Skeletal muscle tissue (tissue), 4 donors: ENCODE measurements around the gene SEZ6. TPM values are rescaled to one million over a fixed set of nuclear protein-coding genes. Genes with fewer than 3 reads are reported as not detected.

Experiments used
- H3K27ac ChIP-seq: one replicate; pipeline ENCODE4 v1.7.0; 2013; ENCODE audit warnings: mild to moderate bottlenecking, low read depth, low read length, inconsistent platforms
- H3K27me3 ChIP-seq, 3 donors: one replicate each; pipeline ENCODE4 v1.7.0; 2013; ENCODE audit warnings: low read length in 3 of 3; ENCODE audit not compliant: control insufficient read depth in 3 of 3, insufficient read depth in 3 of 3
- H3K36me3 ChIP-seq, 3 donors: one replicate each; pipeline ENCODE4 v1.7.0; 2013; ENCODE audit warnings: low read length in 3 of 3; ENCODE audit not compliant: control insufficient read depth in 3 of 3, insufficient read depth in 3 of 3
- H3K4me1 ChIP-seq, 3 donors: one replicate each; pipeline ENCODE4 v1.7.0; 2013; ENCODE audit warnings: low read length in 3 of 3, mild to moderate bottlenecking in 3 of 3; ENCODE audit not compliant: control insufficient read depth in 3 of 3, insufficient read depth in 3 of 3
- H3K4me3 ChIP-seq, 3 donors: one replicate each; pipeline ENCODE4 v1.7.0; 2013; ENCODE audit warnings: low read length in 3 of 3
- H3K9ac ChIP-seq, 3 donors: one replicate each; pipeline ENCODE4 v1.7.0; 2013; ENCODE audit warnings: low read length in 3 of 3, mild to moderate bottlenecking in 3 of 3, moderate library complexity in 2 of 3, low read depth in 1 of 3
- H3K9me3 ChIP-seq, 3 donors: one replicate each; pipeline ENCODE4 v1.7.0; 2013; ENCODE audit warnings: low read length in 3 of 3; ENCODE audit not compliant: control insufficient read depth in 3 of 3
- total RNA-seq: library from RNA; depleted of rRNA; stranded (reverse); fragments of >200 nt; gene quantifications from one replicate; pipeline ENCODE4 v1.2.3, GENCODE V29; 2014
- donor health status: Osteomylitis.

Gene SEZ6
- total RNA-seq, 1 donor from 2014 or later, result not detected

- Histone ChIP-seq H3K27me3 (no peaks in the 10 kb centered on the region), H3K9me3 (no peaks in the 10 kb centered on the region), H3K9ac (peak overlapping the region; percentile 81 to 96 (median 91)), H3K36me3 (no peaks in the 10 kb centered on the region), H3K4me1 (peaks cover 25 to 29% (median 28%) of the 10 kb centered on the region in 3 donors), H3K27ac (peak overlapping the region; percentile 95), H3K4me3 (peak overlapping the region; percentile 69 to 100 (median 99))
Observed at GRCh38 chr17:28951991-28952975, 53.5 kb downstream of the SEZ6 start.

GRCh38 chr17:28951428-28951990 lies 54.3 kb downstream of the SEZ6 start, which contains the start of gene PHF12:
Gene PHF12, minus strand, starts transcription at chr17:28951518. Its CDS starts 558 bp downstream, at chr17:28950960.
- peak within 1 kb of the TSS; percentile 87 to 96 (median 91) for H3K9ac ChIP-seq
- H3K36me3 ChIP-seq, result no peaks in the 10 kb centered on the region
- peaks cover 30 to 33% (median 31%) of the 10 kb centered on the region in 3 donors for H3K4me1 ChIP-seq
- peak within 1 kb of the TSS; percentile 81 to 100 (median 99) for H3K4me3 ChIP-seq
- H3K27me3 ChIP-seq, result no peaks in the 10 kb centered on the region
- no peaks in the 10 kb centered on the region for H3K9me3 ChIP-seq
- peak within 1 kb of the TSS; percentile 95 for H3K27ac ChIP-seq

- Histone ChIP-seq H3K9me3 (no peaks in the 10 kb centered on the region), H3K27ac (peak overlapping the region; percentile 81), H3K9ac (peak overlapping the region; percentile 81 to 91 (median 87)), H3K4me3 (peak overlapping the region; percentile 81 to 93 (median 93)), H3K27me3 (no peaks in the 10 kb centered on the region), H3K4me1 (peaks cover 37% of the 10 kb centered on the region in 3 donors), H3K36me3 (no peaks in the 10 kb centered on the region)
Observed at GRCh38 chr17:28950752-28951427, 54.9 kb downstream of the SEZ6 start.

GRCh38 chr17:28950017-28950751 lies 55.6 kb downstream of the SEZ6 start:
- Histone ChIP-seq H3K4me3 (peak overlapping the region; percentile 81 to 93 (median 93)), H3K4me1 (peaks cover 42 to 43% (median 42%) of the 10 kb centered on the region in 3 donors)

GRCh38 chr17:28949185-28950016 lies 56.4 kb downstream of the SEZ6 start:
- peaks cover 48 to 51% (median 50%) of the 10 kb centered on the region in 3 donors for H3K4me1 ChIP-seq
- peak overlapping the region; percentile 81 for H3K27ac ChIP-seq
- H3K4me3 ChIP-seq, result peak overlapping the region; percentile 81 to 93 (median 93)
- no peaks in the 10 kb centered on the region for H3K27me3 ChIP-seq
- no peaks in the 10 kb centered on the region for H3K9me3 ChIP-seq
- no peaks in the 10 kb centered on the region for H3K36me3 ChIP-seq
- peak overlapping the region; percentile 81 to 91 (median 87) for H3K9ac ChIP-seq

More at GRCh38 chr17:28950017-28950751, 55.6 kb downstream of the SEZ6 start:
- H3K9ac ChIP-seq, result peak overlapping the region; percentile 81 to 91 (median 87)
- no peaks in the 10 kb centered on the region for H3K27me3 ChIP-seq
- H3K27ac ChIP-seq, result peak overlapping the region; percentile 81
- no peaks in the 10 kb centered on the region for H3K36me3 ChIP-seq
- no peaks in the 10 kb centered on the region for H3K9me3 ChIP-seq

- Histone ChIP-seq H3K4me3 (peak overlapping the region; percentile 81 to 93 (median 93)), H3K4me1 (peaks cover 53 to 54% (median 54%) of the 10 kb centered on the region in 3 donors), H3K36me3 (no peaks in the 10 kb centered on the region), H3K27ac (peak overlapping the region; percentile 81), H3K9me3 (no peaks in the 10 kb centered on the region), H3K27me3 (no peaks in the 10 kb centered on the region), H3K9ac (peak overlapping the region; percentile 81 to 91 (median 87))
Observed at GRCh38 chr17:28948873-28949184, 57.0 kb downstream of the SEZ6 start.

GRCh38 chr17:28948342-28948741 lies 57.5 kb downstream of the SEZ6 start:
- H3K9ac ChIP-seq, result peak overlapping the region; percentile 81 to 91 (median 87)
- H3K9me3 ChIP-seq, result no peaks in the 10 kb centered on the region
- no peaks in the 10 kb centered on the region for H3K36me3 ChIP-seq
- peaks cover 50 to 57% (median 54%) of the 10 kb centered on the region in 3 donors for H3K4me1 ChIP-seq
- peak overlapping the region; percentile 81 to 93 (median 93) for H3K4me3 ChIP-seq
- peak overlapping the region; percentile 81 for H3K27ac ChIP-seq
- no peaks in the 10 kb centered on the region for H3K27me3 ChIP-seq

GRCh38 chr17:28947639-28948038 lies 58.2 kb downstream of the SEZ6 start:
- Histone ChIP-seq H3K36me3 (no peaks in the 10 kb centered on the region), H3K27me3 (no peaks in the 10 kb centered on the region), H3K9ac (peak overlapping the region in 2 of 3 donors; percentile 87 to 91), H3K27ac (peak overlapping the region; percentile 81), H3K4me3 (no peak overlapping the region), H3K9me3 (no peaks in the 10 kb centered on the region), H3K4me1 (peaks cover 45 to 55% (median 47%) of the 10 kb centered on the region in 3 donors)
